Gastroesophageal sphincter (tissue), 4 donors: ENCODE results near the gene KNDC1. TPM values are rescaled to one million over a fixed set of nuclear protein-coding genes. Genes with fewer than 3 reads are reported as not detected.

Experiments
- ATAC-seq: fragments of 150-250 bp; one replicate; pipeline ENCODE4 v1.9.1; 2016; ENCODE audit warnings: mild to moderate bottlenecking, moderate library complexity
- H3K27ac ChIP-seq, 4 donors: fragments of 200-600 bp; sonication (generic) in 3 of 4; 1 replicate in 3 of 4; 2 replicates in 1 of 4; pipeline ENCODE4 v1.5.1; 2016 to 2019
- H3K27me3 ChIP-seq: fragments of 200-600 bp; sonication (generic); one replicate; pipeline ENCODE4 v1.5.1; 2019
- H3K36me3 ChIP-seq, 2 donors: fragments of 200-600 bp; sonication (generic); one replicate each; pipeline ENCODE4 v1.5.1; 2019; ENCODE audit warnings: control low read depth in 1 of 2
- H3K4me1 ChIP-seq, 3 donors: fragments of 200-600 bp; sonication (generic); 1 replicate in 2 of 3; 2 replicates in 1 of 3; pipeline ENCODE4 v1.5.1; 2016 to 2019; ENCODE audit warnings: control low read depth in 2 of 3
- H3K4me3 ChIP-seq, 2 donors: fragments of 200-600 bp; sonication (generic); one replicate each; pipeline ENCODE4 v1.5.1; 2019; ENCODE audit warnings: mild to moderate bottlenecking in 1 of 2, moderate library complexity in 1 of 2
- H3K9me3 ChIP-seq, 3 donors: fragments of 200-600 bp; sonication (generic); one replicate each; pipeline ENCODE4 v1.5.1; 2017 to 2019; ENCODE audit warnings: control low read depth in 2 of 3
- EP300 ChIP-seq: sonication (generic); formaldehyde crosslinking; IDR thresholded peaks from one replicate; pipeline ENCODE4 v1.6.1; 2017; ENCODE audit warnings: antibody characterized with exemption, mild to moderate bottlenecking
- POLR2A ChIP-seq, 2 donors: fragments of 450-650 bp; IDR thresholded peaks; one replicate each; pipeline ENCODE4 v1.6.1; 2017; ENCODE audit warnings: antibody characterized with exemption in 2 of 2, mild to moderate bottlenecking in 2 of 2, moderate library complexity in 1 of 2
- POLR2AphosphoS5 ChIP-seq: sonication (generic); formaldehyde crosslinking; IDR thresholded peaks from one replicate; pipeline ENCODE4 v1.6.1; 2017; ENCODE audit warnings: antibody characterized with exemption
- WGBS, 2 donors: methylation state at CpG; one replicate each; pipeline ENCODE4 v1.1.5; 2018; ENCODE audit warnings: low coverage in 1 of 2; 5-methylcytosine and 5-hydroxymethylcytosine counted together
- total RNA-seq, 4 donors: library from RNA; depleted of rRNA; stranded (reverse); fragments of >200 nt; gene quantifications; one replicate each; pipeline ENCODE4 v1.1.0, GENCODE V29; 2016
- TF ChIP-seq, protein P1 (sequence below), 4 experiments: fragments of 200-600 bp in 2 of 4; fragments of 450-650 bp in 2 of 4; sonication (generic) in 1 of 4; IDR thresholded peaks; one replicate each; pipeline ENCODE4 v1.5.1; 2017 to 2019; ENCODE audit warnings: antibody characterized with exemption in 4 of 4, mild to moderate bottlenecking in 2 of 4, moderate library complexity in 2 of 4

The KNDC1 gene
- total RNA-seq, 4 donors from 2014 or later, result 0.62 to 3.4 (median 0.98) TPM

GRCh38 chr10:133139551-133140065, 20.4 kb upstream of the KNDC1 start:
- no peak overlapping the region for H3K27ac ChIP-seq
- H3K9me3 ChIP-seq, result no peaks in the 10 kb centered on the region
- TF ChIP-seq, protein P1, sequence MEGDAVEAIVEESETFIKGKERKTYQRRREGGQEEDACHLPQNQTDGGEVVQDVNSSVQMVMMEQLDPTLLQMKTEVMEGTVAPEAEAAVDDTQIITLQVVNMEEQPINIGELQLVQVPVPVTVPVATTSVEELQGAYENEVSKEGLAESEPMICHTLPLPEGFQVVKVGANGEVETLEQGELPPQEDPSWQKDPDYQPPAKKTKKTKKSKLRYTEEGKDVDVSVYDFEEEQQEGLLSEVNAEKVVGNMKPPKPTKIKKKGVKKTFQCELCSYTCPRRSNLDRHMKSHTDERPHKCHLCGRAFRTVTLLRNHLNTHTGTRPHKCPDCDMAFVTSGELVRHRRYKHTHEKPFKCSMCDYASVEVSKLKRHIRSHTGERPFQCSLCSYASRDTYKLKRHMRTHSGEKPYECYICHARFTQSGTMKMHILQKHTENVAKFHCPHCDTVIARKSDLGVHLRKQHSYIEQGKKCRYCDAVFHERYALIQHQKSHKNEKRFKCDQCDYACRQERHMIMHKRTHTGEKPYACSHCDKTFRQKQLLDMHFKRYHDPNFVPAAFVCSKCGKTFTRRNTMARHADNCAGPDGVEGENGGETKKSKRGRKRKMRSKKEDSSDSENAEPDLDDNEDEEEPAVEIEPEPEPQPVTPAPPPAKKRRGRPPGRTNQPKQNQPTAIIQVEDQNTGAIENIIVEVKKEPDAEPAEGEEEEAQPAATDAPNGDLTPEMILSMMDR (IDR thresholded peaks at IDR 0.05), result no peak
- TF ChIP-seq POLR2A (IDR thresholded peaks at IDR 0.05), result no peak
- no peak for TF ChIP-seq EP300
- TF ChIP-seq POLR2AphosphoS5, result no peak
- H3K4me3 ChIP-seq, result no peak overlapping the region
- ATAC-seq, result no peak
- no CpG with 5 or more reads among the region's 17 CpGs for WGBS, 2 donors
- peaks cover 65% of the 10 kb centered on the region for H3K27me3 ChIP-seq
- H3K36me3 ChIP-seq, result no peaks in the 10 kb centered on the region
- H3K4me1 ChIP-seq, result no peaks in the 10 kb centered on the region

DNA sequence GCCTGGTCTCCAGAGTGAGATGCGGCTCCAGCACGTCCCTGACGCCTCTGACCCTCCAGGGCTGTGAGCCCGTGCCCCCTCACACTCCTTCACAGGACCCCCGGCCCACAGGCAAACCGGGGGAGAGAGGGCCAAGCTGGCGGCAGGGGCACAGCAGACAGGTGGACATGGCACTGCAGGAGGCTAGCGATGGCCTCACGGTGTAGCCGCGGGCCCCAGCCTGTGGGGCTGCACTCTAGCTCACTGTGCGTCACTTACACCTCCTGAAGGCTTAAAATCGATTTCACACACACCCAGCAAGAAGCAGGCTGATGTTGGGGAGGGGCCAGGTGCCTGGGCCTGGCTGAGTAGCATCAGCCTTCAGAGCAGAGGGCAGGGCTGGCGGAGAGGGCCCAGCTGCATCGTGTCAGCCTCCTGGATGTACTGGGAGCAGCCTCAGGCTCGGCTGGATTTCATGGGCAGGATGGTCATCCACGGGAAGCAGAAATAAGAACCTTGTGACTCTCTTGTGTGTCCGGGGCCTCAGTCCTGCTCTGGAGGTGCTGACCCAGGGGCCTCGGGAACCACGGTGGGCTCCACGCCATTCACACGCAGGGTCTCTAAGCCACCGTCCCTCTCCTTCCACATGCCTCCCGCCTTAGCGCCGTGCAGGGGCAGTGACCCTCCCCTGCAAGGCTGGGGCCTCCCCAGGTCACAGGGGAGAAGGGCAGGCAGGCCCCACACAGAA, 19.4 kb upstream of the KNDC1 start:
- Histone ChIP-seq H3K9me3 (no peaks in the 10 kb centered on the region), H3K27ac (no peak overlapping the region), H3K36me3 (no peaks in the 10 kb centered on the region), H3K27me3 (peaks cover 74% of the 10 kb centered on the region), H3K4me3 (no peak overlapping the region), H3K4me1 (no peaks in the 10 kb centered on the region)
- TF ChIP-seq POLR2AphosphoS5 (no peak), EP300 (no peak), POLR2A (IDR thresholded peaks at IDR 0.05) (no peak)
- TF ChIP-seq, protein P1 (IDR thresholded peaks at IDR 0.05), result no peak
- 40 to 70% methylated on average over 1 to 6 of the region's 26 CpGs for WGBS, 2 donors
- ATAC-seq, result no peak

DNA sequence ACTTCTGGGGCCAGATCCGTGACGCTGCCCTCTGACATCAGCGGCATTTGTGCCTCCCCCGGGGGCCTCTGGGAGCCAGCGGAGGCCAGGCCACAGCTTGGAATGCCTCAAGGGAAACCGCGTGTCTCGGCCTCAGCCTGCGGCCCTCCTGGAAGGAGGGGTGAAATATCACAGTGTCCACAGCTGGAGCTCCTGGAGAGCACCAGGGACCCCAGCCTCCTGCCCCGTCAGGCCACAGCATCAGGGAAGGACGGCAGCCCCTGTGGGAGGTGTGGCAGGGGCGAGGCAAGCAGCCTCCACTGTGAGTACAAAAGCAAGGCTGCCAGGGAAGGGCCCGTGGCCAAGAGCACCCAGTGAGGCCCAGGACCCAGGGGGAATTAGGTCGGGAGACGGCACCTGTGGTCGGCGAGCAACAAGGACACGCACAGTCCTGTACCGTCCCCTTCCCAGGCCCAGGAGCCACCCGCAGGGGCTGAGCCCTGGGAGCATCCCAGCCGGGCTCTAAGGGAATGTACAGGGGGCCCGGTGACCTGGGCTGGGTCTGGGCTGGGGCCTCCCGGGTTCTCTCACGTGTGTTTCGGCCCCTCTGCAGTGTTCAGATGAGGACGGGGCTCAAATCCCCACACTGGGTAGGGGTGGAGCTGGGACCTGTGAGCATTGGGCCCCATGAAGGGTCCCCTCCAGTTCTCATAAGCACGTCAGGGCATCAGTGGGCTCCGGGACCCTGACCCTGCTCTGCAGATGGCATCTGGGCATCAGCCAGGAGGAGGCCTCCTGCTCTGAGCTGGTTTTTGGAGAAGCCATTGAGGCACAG, 18.7 kb upstream of the KNDC1 start:
- no peak overlapping the region for H3K27ac ChIP-seq
- peaks cover 80% of the 10 kb centered on the region for H3K27me3 ChIP-seq
- no peaks in the 10 kb centered on the region for H3K9me3 ChIP-seq
- no peak overlapping the region for H3K4me3 ChIP-seq
- no CpG with 5 or more reads among the region's 28 CpGs for WGBS, 2 donors
- no peaks in the 10 kb centered on the region for H3K36me3 ChIP-seq
- no peaks in the 10 kb centered on the region for H3K4me1 ChIP-seq
- no peak for ATAC-seq
- TF ChIP-seq EP300 (no peak), POLR2A (IDR thresholded peaks at IDR 0.05) (no peak), POLR2AphosphoS5 (no peak)
- TF ChIP-seq, protein P1 (IDR thresholded peaks at IDR 0.05), result no peak

DNA sequence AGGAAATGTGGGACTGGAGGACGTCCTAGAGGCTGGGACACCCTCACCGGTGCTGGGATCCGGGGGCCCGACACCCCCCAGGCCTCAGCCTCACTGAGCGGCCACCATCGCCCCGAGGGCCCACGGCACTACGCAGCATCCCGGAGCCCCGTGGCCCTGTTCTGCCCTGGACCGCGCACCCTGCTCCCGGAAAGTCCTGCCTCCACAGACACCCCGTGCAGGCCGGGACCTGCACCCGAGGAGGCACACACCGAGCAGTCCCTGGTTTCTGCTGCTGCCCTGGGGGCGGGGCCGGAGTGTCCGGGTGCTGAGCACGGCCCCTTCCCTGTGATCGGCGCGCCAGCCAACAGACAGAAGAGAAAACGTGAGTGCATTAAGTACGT, 18.1 kb upstream of the KNDC1 start:
- Histone ChIP-seq H3K27ac (no peak overlapping the region), H3K36me3 (no peaks in the 10 kb centered on the region), H3K4me1 (no peaks in the 10 kb centered on the region), H3K4me3 (no peak overlapping the region), H3K9me3 (peaks cover 0 to 4% (median 0%) of the 10 kb centered on the region in 3 donors), H3K27me3 (peaks cover 86% of the 10 kb centered on the region)
- ATAC-seq, result no peak
- WGBS, 2 donors, result 81 to 95% methylated on average over 8 to 12 of the region's 27 CpGs
- TF ChIP-seq POLR2A (IDR thresholded peaks at IDR 0.05) (no peak), EP300 (no peak), POLR2AphosphoS5 (no peak)
- TF ChIP-seq, protein P1 (IDR thresholded peaks at IDR 0.05), result no peak
